GM18508 (cell line): ENCODE data around the gene RSPO4.
"Not testable (repeated sequence)": the region's sequence is repeated elsewhere in the genome, so short reads cannot be mapped to it uniquely, and the experiment has no call there.

Experiments
- ATAC-seq: cut with Tn5 transposase; IDR thresholded peaks from one replicate; pipeline ENCODE4 v1.9.1; 2021; ENCODE audit warnings: moderate number of reproducible peaks; ENCODE audit not compliant: insufficient read depth, unreplicated experiment

The RSPO4 gene

DNA sequence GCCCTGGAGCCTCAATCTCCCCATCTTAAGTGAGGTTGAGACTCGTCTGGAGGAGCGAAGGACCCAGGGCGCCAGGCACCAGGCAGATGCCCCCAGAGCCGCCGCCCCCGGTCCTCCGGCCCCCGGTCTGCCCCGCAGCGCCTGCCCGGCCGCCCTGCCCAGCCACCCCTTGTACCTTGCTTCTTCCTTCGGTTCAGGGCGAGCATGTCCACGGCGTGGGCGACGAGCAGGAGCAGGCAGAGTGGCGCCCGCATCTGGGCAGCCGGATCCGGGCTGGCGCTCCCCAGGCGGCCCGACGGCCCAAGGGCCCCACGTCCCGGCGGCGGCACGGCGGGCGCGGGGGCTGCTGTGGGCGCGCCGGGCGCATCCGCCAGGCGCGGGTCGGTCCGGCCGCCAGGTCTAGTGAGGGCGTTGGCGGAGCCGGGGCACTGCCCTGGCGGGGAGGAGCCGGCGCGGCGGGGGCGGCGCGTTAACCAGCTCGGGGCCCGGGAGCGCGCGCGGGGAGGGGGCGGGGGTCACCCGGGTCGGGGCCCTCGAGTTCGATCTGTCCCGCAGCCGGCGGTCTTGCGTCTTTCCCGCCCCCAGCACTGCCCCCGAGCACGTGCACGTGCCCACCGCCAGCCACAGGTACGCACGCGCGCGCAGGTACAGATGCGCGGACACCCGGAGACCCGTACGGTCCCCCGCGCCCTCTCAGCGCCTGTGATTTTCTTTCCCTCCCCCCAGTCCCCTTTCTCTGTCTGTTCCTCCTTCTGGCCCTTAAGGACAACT lies at the start of gene RSPO4:
Gene RSPO4, minus strand, starts transcription at position 401 of the 771 bp plus-strand sequence. Its CDS starts 147 bp downstream, at position 254.
- no peak for ATAC-seq

DNA sequence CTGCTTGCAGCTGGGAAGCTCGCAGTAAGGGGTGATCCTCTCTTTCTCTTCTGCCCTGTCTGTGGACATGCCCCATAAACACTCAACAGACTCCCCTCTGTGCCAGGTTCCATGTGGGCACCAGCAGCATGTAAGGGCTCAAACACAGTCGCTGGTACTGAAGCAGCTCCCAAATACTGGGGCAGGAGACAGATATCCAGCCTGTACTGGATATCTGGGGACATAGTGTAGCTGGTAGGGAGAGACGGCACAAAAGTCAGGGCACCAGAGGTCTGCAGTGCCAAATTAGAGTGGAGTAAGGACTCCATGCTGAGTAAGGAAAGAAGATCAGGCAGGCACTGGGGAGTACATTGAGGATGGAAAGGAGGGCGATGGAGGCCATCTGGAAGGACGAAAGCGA lies 48.3 kb upstream of the RSPO4 start:
- no peak for ATAC-seq

DNA sequence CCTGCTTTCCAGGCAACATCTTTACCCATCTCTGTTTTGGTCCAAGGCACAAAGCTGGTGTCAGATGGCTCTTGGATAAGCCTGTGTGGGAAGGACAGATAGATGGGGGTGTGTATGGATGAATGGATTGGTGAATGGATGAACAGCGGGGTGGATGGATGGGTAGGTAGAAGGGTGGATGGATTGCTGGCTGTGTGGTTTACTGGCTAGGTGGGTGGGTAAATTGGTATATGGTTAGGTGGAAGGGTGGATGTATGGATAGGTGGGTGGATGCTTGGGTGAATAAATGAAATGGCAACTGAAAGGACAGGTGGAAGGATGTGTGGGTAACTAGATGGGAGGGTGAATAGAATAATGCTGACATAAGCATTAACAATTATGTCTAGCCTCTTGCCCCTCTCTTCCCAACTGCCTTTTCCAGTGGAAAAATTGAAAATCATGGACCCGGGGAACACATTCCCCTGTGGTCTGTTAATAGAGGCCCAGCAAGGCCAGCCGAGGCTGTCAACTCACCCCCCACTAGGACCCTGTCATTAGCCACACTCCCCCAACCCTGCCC lies 43.8 kb upstream of the RSPO4 start:
- ATAC-seq: no peak

DNA sequence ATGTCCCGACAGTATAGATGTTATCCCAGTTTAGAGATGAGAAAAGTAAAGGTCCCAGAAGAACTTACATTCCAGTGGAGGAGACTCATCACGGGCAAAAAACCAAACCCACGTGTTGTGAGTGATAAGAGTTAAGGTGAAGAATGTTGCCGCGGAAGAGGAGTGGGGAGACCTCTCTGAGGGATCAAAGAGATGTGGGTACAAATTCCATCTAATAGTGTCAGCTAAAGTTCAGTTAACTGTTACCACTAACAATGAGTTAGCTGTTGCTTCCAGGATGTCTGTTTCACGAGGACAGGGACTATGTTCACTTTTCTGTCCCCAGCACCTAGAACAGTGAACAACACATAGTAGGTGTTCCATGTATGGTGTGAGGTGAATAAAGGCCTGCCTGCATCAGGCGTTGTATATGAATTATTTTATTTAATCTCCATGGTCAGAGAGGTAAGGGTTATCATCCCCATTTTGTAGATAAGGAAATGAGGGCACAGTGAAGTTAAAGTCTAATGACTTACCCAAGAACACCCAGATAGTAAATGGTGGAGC lies 39.8 kb upstream of the RSPO4 start:
- ATAC-seq: no peak

DNA sequence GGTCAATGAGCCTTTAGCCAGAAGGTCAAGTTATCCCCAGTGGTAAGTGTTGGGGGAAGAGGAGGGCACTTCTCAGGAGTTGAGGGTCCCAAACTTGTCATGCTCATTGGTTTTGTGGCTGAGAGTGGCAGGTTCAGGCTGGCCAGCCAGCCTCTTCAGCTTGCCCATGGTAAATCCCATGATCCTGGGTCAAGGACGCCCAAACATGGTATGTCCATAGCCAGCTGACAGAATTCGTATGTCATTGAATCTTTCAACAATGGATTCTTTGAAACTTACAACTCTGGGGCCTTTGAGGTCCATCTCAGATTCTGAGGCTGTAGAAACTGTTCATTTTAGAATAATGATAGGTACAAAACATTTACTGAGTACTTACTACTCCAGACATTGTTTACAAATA lies 36.1 kb upstream of the RSPO4 start:
- no peak for ATAC-seq

DNA sequence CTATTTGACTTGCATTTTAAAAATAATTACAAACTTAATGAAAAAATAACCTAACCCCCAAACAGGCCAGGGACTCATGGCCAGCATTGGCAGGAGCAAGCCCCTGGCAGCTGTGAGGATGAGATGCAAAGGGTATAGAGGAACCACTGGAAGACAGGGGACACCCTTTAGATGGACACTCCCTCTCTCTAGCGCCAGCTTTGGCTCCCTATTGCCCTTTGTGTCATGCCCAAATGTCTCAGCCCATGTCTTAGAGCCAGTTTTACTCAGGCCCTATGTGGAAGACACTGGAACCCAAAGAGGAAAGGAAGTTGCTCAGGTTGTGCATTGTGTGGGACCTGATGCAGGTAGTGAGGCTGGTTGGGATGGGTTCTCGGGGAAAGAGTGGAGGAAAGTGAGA lies 34.9 kb upstream of the RSPO4 start:
- no peak for ATAC-seq

DNA sequence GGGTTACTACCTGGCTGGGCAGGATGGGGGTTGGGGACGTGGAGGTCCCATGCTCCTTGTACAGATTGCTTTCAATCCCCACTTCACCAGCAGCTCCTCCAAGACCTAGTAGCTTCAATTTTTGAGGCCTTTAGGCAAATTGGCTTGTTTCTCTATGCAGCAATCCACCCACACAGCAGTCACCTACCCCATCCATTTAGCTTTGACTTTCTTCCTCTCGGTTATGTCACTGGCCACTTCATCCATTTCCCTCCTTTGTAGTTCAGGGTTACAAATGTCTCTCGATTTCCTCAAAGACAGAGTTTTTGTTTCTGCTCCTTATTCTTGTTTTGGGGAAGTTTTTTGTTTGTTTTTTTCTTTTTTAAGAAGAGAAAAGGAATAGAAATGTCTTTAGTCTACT lies 33.4 kb upstream of the RSPO4 start:
- ATAC-seq: no peak

DNA sequence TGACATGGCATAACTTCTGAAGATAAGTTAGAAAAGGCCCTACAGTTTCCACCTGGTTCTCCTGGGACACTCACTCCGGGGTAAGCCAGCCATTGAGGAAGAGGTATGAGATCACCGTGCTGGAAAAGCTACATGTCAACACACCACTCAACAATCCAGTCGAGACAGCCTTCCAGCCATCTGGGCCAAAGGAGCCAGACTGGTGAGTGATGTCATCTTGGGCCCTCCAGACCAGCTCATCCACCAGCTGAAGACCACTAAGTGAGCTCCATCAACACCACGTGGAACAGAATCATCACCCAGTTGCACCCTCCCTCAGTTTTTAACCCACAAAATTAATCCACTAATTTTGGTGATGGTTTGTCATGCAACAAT lies 32.3 kb upstream of the RSPO4 start:
- ATAC-seq: no peak

DNA sequence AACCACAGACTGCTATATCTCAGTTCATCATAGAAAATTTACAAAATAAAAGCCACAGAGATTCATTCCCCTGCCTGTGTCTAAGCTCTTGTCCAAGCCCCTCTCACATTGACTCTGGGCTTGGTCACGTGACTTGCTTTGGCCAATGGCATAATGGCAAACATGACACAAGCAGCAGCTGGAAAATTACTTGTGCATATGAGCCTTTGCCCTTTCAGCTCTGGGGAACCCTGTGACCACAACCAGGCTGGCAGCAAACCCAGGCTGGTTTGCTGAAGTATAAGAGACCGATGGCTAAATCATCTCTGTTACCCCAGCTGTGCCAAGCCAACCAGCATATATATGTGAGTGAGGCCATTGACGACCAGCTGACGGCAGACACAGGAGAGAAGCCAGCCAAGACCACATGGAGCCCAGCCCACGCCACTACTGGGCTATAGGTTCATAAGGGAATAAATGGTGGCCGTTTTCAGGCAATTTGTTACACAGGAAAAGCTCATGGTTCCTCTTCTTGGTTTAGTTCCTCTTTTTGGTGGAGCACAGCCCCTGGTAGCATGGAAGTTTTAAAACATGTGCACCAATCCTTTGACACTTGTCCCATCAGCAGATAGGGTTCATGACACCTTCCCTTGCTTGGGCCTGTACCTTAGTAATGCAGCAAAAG lies 31.8 kb upstream of the RSPO4 start:
- no peak for ATAC-seq

DNA sequence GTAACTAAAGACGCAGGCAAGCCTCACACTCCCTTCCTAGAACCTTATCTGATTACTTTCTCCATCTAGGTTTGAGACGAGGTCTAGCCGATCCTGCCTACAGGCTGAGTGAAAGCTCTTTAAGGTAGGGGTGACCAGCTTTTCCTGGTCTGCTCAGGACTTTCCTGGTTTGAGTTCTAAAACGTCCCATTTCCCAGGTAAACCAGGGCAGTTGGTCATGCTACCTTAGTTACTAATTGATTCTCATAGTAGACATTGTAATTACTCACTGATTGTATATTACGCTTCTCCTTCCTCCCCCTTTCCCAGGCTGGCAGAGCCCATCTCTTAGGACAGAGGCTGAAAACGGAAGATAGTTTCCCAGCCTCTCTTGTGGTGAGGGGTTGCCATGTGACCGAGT lies 27.9 kb upstream of the RSPO4 start:
- ATAC-seq: no peak

DNA sequence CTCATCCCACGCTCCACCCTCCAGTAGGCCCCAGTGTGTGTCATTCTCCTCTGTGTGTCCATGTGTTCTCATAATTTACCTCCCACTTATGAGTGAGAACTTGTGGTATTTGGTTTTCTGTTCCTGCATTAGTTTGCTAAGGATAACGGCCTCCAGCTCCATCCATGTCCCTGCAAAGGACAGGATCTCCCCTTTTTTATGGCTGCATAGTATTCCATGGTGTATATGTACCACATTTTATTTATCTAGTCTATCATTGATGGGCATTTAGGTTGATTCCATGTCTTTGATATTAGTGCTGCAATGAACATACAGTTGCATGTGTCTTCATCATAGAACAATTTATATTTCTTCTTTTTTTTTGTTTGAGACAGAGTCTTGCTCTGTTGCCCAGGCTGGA lies 24.1 kb upstream of the RSPO4 start:
- ATAC-seq: not testable (repeated sequence)

DNA sequence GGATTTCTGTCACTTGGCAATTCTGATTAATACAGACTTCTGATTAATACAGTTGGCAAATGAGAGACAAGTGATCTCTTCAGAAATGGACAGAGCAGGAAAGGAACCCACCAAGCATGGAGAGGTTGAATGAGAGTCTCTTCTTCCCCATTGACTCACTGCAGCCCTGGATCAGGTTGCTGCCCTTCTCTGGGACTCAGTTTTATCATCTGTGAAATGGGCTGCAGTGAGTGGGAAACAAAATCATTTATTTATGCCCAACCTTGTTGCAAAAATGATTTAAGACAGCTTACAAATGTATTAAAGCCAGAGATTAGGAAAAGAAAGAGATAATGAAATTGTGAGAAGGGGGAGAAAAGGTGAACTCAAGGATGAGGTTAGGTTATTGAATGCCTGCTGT lies 20.8 kb upstream of the RSPO4 start:
- no peak for ATAC-seq

DNA sequence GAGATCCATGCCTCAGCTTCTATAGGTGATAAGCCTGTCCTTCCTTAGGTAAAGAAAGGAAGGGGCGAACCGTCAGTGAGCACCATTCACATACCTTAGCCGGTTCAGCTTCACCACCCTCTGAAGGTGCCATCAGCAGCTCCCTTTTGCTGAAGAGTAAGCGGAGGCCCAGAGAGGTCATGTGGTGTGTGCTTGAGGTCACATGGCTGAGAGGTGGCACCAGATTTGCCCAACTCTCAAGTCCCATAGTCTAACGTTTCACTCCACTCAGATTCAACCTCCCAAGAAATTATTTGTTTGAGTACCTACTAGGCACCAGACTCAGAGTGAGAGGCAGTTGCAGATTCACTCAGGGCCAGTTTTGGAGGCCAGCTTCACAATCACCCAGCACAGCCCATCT lies 18.5 kb upstream of the RSPO4 start:
- no peak for ATAC-seq

DNA sequence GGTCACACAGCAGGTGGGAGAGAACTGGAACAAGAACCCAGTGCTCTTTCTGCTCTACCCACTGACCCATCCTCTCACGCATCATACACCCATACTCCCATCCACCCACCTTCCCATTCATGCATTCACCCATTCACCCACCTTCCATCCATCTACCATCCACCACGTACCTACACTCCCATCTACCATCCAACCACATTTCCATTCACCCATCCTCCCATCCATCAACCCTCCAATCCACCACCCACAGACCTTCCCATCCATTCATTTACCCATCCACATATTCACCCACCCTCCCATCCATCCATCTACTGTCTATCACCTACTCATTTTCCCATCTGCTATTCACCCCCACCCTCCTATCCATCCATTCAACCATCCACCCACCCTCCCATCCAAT lies 17.2 kb upstream of the RSPO4 start:
- ATAC-seq: no peak

DNA sequence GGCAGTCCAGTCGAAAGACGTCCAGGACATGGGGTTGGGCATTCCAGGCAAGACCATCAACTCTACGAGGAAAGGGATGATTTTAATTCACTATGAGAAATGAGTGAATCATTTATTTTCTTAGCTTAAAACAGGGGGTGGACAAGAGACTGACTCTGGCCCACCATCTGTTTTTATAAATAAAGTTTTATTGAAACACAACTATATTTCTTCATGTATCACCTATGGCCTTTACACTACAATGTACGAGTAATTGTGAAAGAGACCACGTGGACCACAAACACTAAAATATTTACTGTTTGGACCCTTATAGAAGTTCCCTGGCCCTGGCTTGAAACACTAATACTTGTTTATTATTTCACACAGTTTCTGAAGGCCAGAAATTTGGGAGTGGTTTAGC lies 15.6 kb upstream of the RSPO4 start:
- no peak for ATAC-seq

DNA sequence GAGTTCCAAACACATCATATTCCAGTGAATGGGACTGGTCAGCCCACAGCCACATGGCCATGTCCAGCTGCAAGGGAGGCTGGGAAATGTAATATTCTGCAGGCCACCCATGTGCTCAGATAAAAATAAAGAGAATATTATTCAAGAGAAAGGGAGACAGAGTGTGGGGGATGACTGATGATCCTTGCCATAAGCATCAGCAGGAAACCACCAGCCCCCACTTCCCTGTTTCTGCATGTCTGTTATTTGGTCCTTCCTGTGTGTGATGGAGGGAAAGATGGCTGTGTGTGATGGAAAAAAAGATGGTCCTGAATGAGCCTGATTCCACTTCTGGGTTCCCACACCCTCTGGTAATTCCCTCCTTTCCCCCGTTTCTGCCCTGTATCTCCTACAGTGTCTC lies 13.1 kb upstream of the RSPO4 start:
- no peak for ATAC-seq

DNA sequence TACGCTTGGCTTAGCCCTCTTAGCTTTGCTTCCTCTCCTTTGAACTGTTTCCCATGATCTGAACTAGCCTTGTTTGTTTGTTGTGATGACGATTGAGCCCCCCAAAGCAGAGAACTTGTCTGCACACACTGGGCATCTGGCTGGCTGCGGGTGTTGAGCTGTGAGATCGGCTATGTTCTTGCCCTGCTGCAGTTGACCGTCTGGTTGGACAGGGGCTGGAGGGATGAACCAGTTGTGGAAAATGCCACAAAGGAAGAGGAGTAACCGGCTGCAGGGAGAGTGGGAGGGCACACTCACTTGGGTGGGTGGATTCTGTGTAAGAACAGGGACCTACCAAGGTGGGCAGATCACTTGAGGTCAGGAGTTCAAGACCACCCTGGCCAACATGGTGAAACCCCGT lies 12.4 kb upstream of the RSPO4 start:
- ATAC-seq: no peak

DNA sequence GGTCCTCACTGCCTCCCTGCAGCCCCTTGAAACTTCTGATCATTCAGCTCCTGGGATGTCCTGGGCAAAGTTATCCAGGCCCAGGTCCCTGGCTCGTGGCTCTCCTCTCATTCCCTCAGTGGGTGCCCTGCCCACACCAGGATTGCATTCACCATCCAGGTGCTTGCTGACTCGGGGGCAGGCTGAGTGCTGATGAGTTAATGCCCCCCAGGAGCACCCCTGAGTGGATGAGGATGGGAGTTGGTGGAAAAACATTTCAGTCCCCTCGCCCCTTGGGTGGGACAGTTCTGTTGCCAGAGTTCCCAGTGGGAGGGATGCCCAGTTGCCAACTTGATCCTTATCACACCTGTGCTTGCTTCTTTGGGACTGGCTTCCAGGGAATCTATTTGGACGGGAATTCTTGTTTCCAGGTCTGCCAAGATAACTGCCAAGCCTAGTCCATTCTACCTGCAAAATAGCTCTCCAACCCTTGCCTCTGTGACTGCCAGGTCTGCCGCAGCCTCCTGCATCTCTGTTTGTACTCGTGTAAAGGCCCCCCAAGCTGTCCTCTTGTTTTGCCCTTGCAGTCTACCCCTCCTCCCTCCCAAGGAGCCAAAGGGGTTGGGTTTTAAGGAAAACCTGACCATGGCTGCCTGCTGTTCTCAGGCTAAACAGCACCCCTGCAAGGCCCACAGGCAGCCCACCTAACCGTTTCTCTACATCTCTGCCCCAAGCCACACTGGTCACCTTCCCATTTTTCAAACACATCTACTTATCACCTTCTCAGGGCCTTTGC lies 11.6 kb upstream of the RSPO4 start:
- no peak for ATAC-seq

DNA sequence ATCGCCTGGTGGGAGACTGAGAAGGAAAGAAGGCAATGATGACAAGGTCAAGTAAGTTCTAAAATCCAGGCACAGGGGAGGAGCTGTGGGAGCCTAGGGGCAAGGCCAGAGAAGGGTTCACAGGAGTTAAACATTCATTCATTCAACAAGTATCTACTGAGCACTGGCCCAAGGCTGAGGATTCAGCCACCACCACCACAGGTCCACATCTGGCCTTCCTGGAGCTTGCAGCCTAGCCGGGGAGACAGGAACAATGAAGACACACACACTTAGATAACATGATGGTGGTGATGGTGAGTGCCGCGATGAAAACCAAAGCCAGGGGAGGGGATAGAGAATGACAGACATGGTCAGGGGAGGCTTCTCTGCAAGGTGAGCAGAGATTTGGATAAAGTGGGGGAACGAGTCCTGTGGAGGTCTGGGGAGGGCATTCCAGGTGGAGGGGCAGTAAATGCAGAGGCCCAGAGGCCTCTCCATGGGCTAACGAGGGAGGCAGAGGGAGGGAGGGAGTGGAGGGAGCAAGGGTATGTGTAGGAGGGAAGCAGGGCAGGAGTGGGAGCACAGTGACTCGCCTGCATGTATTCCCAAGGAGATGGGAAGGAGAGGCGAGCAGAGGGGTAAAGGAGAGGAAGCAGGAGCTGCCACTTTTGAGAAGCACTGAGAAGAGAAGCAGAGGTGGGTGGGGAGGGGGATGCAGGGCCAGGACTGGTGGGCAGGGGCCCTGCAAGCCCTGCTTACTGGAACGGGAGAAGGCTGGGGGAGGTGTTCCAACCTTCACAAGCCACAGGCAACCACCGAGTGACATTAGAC lies 10.5 kb upstream of the RSPO4 start:
- ATAC-seq: no peak

DNA sequence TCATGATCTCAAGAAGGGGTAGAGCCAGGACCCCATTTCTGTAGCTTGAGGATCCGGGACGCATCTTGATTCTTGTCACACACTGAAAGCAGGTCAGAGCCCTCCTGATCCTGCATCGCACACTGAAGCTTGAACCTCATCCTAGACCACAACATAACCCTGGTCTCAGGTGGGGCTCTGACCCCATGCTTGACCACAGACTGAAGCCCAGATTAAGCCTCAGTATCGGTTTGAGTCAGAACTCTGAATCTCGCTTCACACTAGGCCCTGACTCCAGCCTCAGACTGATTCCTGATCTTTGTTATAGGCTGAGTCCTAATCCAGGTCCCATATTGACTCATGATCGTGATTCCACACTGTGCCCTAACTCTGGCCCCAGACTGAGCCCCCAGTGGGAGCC lies 8.5 kb upstream of the RSPO4 start:
- ATAC-seq: no peak
